VCaP (cell line): ENCODE results near the gene AJAP1.

Source experiments
- H3K27ac ChIP-seq: fragments of 450-650 bp; 2 replicates; pipeline ENCODE4 v1.5.1; 2017
- CTCF ChIP-seq: fragments of 450-650 bp; conservative IDR thresholded peaks from 2 replicates; pipeline ENCODE4 v1.5.1; 2017; ENCODE audit warnings: mild to moderate bottlenecking, moderate library complexity

Gene AJAP1

DNA sequence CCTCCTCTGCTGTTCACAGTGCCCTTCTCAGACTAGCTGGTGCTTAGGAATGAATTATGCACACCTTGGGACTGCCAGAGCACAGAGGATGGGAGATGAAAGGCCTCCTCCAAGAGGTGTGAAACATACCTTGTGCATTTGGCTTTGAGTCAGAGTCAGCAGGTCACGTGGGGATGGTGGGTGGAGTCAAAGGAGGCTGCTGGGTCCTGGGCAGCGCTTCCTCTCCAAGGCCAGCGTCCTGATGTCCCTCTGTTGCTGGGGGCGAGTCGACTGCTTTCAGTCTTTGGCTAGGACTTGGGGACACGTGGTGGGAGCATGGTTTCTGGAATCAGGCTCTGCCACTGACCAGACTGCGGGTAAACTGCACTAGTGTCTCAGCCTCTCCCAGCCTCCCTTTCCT lies 91.2 kb downstream of the AJAP1 start:
- no peak for TF ChIP-seq CTCF
- H3K27ac ChIP-seq = no peak overlapping the region

DNA sequence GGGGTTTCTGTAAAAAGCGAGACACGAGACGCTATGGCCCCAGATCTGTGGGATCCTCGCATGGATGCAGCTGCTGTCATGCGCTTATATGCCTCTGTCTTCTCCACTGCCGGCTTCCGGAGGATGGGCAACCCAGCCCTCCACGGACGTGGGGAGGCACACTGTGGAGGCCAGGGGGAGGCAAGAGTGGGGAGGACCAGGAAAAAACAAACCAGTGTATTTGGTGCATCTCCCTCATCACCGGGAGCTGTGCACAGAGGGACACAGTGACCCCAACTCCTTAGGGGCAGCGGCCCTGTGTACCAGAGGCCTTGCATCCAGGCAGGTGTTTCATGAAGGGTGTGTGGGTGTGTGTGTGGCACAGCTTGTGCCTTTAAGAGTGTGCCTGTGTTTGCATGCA lies 95.0 kb downstream of the AJAP1 start:
- H3K27ac ChIP-seq = no peak overlapping the region
- TF ChIP-seq CTCF = no peak

- no peak for TF ChIP-seq CTCF
- H3K27ac ChIP-seq = no peak overlapping the region
Measured at GRCh38 chr1:4750177-4750576, 95.8 kb downstream of the AJAP1 start.

- no peak for TF ChIP-seq CTCF
- no peak overlapping the region for H3K27ac ChIP-seq
Measured at GRCh38 chr1:4752059-4752458, 97.7 kb downstream of the AJAP1 start.

DNA sequence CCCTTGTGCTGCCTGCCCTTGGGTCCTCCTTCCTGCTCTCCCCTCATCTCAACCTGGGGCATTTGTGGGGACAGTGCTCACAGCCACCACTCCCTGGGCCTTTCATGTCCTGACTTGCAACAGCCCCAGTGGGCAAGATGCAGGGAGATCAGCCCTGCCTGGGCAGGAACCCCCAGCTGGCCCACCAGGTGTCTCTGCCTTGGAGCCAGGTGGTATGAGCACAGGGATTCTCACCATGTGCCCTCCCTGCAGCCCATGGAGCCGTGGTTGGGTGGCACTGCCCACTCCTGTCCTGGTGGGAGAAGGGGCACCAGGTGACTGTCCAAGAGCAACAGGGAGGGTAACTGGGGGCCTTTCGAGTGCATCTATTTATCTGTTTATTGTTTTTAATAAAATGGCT lies 100.4 kb downstream of the AJAP1 start:
- no peak for TF ChIP-seq CTCF
- no peak overlapping the region for H3K27ac ChIP-seq

DNA sequence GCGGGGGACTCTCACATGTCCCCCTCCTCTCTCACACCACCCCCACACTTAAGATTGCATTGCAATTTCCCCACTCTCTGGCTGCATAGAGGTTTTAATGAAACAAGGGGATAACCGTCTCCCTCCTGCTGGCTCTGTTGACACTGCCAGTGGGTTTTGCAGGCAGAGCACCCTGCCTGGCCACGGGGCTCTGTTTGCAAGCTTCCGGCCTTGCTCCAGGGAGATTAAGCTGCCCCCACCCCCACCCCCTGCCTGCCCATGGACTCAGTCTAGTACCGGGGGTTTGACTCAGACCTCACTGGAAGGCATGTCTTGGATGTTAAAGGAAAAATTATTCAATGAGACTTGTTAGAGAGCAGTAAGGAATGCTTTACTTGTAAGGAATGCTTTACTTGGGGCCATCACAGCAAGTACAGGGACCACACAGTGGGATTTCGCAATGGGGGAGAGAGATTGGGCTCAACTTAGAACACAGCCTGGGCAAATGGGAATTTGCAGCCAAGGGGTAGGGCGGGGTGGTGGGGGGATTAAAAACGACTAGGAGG lies 101.0 kb downstream of the AJAP1 start:
- no peak for TF ChIP-seq CTCF
- H3K27ac ChIP-seq = no peak overlapping the region

GRCh38 chr1:4755864-4756504 lies 101.6 kb downstream of the AJAP1 start:
- TF ChIP-seq CTCF = no peak
- no peak overlapping the region for H3K27ac ChIP-seq
